CD4-positive, alpha-beta T cell treated with Interleukin-15 for 1 hour (primary cell): ENCODE data around the gene TFCP2.
"Not testable (repeated sequence)": the region's sequence is repeated elsewhere in the genome, so short reads cannot be mapped to it uniquely, and the experiment has no call there.

Experiments
- DNase-seq: peaks from one replicate; pipeline ENCODE4 v3.0.0-alpha.2; 2020

The TFCP2 gene

DNA sequence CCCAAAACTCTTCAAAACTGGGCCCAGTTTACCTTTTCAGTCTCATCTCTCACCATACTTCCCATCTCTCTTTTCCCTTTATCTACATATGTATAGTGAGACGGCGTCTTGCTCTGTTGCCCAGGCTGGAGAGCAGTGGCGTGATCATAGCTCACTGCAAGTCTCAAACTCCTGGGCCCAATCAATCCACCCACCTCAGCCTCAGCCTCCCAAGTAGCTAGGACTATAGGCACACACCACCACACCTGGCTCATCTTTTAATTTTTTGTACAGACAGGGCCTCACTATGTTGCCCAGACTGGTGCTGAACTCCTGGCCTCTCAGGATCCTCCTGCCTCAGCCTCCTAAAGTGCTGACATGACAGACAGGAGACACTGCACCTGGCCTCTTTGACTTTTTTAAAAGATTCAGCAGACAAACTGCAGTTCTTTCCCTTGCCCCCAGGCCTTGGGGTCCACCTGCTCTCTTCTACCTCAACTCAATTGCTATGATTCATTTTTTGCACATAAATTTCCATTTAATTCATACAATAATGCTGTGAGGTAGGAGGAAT lies 33.6 kb downstream of the TFCP2 start:
- no peak for DNase-seq

DNA sequence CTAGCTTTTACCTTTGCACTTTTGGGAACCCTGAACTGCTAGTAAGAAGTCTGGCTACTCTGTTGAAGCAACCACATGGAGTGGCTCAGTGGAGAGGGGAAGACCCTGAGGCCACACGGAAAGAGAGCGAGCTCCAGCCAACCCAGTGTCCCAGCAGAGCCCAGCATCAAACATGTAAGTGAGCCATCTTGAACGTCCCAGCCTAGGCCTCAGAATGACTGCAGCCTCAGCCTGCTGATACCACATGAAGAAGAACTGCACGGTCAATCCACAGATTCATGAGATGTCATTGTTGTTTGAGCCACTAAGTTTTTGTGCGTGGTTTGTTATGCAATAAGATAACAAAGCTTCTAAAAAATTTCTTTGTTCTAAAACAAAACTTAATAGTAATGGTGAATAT lies 40.2 kb downstream of the TFCP2 start:
- DNase-seq: no peak

DNA sequence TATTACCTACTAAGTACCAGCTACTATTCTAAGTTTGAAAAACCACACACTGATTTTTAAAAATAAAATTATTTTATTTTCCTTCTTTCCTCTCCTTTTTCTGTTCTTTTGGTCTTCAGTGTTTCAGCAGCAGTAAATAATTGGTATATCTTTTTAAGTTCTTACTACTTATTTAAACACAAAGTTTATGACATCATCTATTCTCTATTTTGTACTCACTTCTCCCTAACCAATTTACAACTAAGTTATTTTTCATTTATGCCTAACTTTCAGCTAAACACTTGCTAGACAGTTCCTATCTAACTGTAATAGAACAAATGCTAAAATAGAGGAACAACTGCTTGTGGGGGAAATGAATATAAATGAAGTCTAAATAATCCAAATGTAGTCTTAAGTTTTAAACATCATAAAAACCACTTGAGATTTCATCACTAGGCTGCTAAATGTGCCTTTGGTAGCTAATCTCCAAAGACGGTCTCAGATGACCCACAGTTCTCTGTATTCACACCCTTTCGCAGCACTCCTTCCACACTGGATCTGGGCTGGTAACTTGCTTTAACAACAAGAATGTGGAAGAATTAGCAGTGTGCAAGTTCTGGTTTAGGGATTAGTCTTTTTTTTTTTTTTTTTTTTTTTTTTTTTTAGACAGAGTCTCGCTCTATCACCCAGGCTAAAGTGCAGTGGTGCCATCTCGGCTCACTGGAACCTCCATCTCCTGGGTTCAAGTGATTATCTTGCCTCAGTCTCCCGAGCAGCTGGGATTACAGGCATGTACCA lies 41.0 kb downstream of the TFCP2 start:
- DNase-seq: no peak

DNA sequence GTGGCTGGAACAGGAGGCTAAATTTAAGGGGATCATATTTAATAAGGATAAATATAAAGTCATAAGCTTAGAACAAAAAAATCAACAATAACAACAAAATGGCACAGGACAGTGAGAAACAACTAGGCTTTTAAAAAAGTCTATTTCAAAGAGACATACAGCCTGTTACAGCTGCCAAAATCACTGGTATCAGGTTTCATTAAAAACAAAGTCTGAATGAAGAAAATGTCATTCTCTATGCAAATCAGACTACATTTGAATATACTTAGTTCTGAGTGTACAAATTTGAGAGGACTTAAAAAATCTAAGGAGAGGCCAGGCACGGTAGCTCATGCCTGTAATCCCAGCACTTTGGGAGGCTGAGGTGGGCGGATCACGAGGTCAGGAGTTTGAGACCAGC lies 44.0 kb downstream of the TFCP2 start:
- no peak for DNase-seq

DNA sequence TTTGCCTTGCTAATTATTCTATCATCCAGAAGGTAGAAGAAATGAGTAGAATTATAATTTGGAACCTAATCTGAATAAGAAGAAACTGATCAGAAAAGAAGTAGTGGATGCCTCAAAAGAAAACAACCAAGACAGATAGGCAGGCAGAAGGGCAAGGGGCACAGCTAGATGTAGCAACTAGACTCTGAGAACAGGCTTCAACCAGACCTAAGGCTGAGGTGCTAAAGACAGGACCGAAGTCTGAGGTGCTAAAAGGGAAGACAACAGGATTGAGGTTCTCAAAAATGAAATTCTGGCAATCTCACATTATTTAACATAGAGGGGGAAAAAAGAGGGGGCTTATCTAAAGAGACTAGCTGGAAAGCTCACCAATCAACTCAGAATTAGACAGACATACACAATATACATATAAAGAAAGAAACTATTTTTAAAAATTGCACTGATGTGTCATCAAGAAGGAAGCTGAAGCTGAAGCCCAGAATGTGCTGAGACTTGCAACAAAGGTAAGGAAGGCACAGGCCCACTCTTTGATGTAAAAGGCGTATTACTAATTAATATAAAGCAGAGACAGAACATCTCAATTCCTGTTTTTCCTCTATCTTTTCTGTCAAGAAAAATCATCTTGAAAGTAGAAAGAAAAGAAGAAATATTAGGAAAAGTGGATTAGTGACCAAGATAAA lies 45.7 kb downstream of the TFCP2 start:
- DNase-seq: no peak

DNA sequence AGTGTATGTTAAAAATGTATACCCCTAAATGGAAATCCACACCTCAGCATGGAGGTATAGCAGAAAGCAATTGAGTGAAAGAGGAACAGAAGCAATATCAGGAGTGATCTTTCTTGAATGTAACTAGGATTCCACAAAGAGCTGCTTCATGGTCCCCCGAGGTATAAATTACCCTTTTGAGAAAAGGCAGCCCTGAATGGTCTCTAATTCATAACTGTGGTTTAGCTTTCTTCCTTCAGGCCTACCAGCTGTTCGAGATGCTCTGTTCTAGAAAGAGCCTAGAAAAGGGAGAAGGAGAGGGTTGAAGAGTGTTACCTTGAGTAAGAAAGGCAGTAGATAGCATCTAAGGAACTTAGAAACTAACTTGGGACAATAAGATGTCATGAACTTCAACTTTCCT lies 46.6 kb downstream of the TFCP2 start:
- no peak for DNase-seq

DNA sequence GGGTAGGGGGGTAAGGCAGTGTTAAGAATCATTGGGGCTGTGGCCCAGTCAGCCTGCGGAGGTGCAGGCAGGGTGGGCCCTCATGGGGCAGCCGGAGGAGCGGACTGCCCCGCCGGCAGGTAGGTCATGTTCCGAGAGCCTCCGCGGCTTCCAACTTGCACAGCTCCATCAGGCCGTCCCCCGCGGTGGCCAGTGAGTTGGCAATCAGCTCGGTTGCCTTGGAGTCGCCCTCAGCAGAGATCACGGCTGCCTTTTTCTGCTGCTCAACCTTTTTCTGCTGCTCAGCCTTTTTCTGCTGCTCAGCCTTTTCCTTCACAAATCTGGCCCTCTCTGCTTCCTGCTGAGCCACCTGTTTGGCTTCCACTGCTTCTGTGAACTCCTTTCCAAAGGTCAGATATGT lies 48.4 kb downstream of the TFCP2 start:
- no peak for DNase-seq

DNA sequence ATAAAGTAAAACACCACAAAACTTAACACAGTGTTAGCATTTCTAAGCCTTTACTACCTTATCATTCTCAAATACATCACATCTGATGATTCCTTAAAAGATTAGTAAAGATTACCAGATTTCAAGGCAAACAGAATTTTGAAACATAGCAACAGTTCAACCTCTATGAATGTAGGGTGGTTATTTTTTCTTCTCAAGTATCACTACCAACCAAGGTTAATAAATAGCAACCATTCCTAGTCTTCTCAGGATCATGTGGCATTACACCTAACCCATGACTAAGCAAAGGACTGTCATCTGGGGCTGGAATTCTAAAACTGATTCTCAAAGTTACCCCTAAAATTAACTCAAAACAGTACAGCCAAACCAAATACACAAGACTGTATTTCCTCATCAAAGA lies 50.1 kb downstream of the TFCP2 start:
- DNase-seq: no peak

DNA sequence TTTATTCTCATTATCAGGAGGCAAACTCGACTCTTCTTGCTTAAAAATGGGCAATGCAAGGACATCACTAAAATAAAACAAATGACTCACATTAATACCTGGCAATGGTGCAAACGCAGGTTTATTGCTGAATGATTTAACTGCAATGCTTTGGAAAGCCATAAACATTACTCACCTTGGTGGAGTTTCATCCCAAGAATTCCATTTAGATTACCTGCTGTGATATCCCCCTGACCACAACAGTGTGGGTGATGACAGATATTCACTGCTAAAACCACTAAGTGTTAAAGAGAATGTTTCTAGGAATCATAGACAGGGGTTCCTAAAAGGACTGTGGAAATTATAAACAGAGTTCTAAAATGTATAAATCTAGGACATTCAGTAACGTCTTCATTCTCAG lies 54.2 kb downstream of the TFCP2 start:
- no peak for DNase-seq

DNA sequence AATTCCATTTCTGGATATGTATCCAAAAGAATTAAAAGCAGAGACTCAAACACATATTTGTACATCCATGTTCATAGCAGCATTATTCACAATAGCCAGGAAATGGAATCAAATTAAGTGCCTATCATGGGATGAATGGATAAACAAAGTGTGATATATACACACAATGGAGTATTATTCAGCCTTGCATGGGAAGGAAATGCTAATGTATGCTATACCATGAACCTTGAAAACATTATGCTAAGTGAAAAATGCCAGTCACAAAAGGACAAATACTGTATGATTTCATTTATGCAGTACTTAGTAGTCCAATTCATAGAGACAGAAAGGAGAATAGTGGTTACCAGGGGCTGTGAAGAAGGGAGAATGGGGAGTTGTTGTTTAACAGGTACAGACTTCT lies 57.4 kb downstream of the TFCP2 start:
- no peak for DNase-seq

DNA sequence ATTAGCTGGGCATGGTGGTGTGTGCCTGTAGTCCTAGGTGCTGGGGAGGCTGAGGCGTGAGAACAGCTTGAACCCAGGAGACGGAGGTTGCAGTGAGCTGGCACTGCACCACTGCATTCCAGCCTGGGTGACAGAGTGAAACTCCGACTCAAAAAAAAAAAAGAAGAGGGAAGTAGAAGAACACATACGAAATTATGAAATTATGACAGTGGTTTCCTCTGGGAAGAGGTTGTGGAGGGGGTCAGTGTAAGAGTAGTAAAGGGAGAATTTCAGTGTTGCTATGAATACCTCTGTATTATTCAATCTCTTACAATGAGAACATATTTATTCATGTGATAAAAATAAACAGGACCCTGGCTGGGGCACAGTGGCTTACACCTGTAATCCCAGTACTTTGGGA lies 64.8 kb downstream of the TFCP2 start:
- no peak for DNase-seq

DNA sequence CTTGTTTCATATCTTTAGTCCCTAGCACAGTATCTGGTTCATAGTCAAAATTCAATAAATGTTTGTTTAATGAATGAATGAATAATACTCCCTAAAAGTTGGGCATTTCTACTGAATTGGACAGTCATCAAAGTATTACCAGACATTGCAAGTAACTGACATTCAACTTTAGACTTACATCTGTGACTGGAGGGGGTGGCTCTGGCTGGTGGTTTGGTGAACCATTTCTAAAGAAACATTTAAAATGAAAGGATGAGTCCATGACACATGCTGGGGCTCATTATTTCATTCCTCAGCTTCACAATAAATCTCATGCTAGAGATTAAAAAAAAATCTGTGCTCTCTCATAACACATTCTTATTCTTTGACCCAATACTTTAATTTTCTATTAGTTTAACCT lies 69.0 kb downstream of the TFCP2 start:
- no peak for DNase-seq

DNA sequence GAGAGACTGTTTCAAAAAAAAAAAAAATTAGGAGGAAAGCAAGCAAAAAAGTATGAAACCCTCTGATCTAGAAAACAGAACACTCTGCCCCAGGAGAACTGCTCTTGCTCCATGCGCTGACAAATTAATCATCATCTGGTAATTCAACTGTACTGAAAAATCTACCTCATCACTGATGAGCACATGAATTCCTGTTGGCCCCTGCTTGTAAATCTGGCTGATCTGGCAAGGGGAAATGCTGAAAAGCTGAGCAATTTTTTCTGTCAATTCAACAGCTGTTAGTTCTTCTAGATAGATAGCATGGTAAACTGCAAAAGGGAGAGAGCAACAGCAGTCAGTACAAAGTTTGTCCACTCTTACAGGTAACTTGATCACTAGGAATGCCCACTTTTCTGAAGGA lies 74.3 kb downstream of the TFCP2 start:
- no peak for DNase-seq

DNA sequence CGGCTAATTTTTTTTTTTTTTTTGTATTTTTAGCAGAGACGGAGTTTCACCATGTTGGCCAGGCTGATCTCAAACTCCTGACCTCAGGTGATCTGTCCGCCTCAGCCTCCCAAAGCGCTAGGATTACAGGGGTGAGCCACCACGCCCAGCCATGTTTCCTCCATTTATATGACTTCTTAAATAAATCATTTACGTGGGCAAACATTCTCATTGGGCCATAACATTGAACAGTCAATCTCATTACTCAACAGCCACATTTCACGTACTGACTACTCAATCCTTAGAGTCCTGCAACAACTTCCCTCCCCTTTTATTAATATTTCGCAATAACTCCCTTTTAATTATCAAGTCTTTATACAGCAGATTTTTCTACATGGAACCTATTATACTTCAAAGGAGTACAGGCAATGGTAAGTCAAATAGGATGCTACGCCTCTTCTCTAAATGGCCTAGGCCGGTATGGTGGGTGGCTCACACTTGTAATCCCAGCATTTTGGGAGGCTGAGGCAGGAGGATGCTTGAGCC lies 82.2 kb downstream of the TFCP2 start:
- DNase-seq: no peak

DNA sequence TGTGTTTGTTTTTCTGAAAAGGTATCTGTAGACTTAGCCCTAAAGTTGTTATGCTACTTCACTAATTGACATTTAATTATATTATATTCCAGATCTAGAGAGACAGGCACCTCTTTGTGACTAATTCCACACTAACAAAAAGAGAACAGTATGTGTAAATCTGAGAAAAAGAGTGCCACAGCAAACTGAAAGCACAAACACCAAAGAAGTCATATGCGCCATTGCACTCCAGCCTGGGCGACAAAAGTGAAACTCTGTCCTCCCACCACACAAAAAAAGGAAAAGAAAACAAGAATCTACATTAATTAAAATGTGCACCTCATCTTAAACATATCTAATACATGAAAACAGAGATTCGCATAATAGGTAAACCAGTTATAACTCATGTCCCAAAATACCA lies 85.1 kb downstream of the TFCP2 start:
- no peak for DNase-seq

DNA sequence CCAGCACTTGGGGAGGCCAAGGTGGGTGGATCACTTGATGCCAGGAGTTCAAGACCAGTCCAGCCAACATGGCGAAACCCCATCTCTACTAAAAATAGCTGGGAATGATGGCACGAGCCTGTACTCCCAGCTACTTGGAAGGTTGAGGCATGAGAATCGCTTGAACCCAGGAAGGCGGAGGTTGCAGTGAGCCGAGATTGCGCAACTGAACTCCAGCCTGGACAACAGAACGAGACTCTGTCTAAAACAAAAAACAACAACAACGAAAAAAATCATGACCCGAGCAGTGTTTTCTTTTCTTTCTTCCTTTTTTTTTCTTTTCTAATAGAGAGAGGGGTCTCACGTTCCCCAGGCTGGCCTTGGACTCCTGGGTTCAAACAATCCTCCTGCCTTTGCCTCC lies 86.0 kb downstream of the TFCP2 start:
- DNase-seq: no peak

DNA sequence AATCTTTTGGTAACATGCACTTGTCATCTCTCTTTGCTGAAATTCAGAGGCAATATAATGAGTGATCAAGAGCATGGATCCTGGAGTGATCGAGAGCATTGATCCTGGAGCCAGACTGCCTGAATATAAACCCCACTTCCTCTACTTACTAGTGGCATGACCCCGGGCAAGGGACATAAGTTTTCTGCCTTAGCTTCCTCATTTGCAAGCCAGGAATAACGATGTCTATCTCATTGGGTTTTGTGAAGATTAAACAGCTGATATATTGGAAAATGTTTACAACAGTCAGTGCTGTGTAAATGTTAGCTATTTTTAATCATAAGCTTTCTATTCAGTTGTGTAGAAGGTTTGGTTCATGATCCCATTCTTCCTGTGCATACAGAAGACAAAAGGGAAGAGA lies 87.2 kb downstream of the TFCP2 start:
- no peak for DNase-seq

DNA sequence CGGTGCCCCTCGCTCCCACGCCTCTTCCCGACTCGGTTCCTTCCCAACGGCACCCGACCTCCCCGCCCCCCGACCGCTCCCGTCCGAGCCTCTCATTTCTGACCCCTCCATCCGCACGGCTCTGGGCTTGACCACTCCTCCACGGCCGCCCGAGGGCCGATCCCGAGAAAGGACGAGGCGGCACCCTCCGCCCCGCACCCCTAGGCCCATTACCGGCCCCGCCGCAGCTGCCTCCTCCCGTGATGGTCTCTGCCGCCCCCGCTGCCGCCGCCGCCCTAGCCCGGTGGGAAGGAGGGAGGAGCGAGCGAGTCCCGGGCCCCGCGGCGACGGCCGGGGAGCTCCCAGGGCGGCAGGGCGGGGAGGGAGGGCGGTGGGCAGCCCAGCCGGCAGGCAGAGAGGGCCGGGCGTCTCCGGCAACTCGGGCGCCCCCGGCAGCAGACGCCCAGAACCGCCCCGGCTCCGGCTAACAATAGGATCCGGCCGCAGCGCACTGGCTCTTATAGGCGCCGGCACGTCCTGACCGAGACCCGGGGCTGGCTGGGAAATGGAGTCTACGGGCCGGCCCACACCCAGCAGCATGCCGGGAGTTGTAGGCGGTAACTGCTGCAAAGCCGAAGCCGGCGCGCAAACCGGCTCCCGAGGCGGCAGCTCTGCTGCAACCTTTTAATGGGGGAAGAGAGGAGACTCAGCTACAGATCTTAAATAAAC lies 89.7 kb downstream of the TFCP2 start, which contains the start of gene CSRNP2:
CSRNP2 (minus strand) TSS at position 471 of the 708 bp plus-strand sequence. CDS start 7,035 bp downstream, outside the sequence.
- peak; percentile 96 for DNase-seq

DNA sequence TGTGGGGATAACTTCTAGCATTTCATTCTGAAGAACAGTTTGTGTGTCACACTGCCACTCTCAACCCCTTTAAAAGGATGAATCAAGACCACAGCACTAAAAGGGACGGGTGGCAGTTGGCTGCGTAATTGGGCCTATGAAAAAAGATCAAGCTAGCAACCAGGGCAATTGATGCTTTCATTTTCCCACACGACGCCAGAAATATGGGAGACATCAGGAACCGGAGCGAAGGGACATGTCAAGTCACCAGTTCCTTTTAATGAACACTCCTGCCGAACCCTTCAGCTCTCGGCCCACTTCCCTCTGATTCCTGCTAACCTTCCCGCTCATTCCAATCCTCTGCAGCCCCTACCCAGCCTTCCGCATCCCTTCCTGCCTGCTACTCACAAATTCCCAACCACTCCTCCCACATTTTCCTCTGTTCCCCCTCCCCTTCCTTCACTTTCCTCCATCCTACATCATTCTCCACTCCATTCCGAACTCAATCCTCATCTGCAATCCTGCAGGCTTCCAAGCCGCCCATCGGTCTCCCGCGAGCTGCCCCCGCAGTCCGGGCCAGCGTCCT lies 90.3 kb downstream of the TFCP2 start:
- no peak for DNase-seq

DNA sequence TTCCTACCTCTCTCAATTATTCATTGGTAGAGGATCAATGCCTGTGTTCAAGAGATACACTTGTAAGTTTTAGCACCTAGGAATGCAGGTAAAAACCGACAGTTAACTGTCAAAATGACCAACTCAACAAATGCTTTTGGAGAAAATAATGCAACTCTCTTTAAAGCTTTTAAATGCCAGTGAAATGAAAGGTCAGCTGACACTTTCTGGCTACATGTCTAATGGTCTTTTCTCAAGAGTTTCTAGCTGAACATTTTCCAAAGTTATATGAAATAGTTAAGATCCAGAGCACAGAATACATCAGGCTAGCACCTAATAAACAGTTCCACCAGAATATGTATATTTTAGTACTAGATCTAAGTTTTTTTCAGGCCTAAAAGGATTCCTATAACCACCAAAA lies 91.5 kb downstream of the TFCP2 start:
- no peak for DNase-seq

DNA sequence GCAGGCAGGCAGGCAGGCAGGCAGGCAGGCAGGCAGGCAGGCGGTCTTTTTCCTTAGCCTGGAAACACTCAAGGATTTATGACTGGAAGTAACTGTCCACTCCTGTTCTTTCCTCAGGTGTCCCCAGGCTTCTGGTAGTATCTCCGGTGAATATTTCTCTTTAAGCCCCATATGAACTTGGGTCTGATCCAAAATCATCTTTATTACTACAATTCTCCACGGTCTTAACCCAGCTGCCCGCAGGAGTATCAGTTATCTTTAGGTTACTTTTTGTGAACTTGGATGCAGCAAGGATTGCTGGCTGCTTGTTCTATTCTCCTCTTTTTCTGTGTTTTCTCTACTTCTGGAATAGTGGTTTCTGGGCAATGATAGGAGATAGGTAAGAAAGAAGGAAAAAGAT lies 92.8 kb downstream of the TFCP2 start:
- no peak for DNase-seq

DNA sequence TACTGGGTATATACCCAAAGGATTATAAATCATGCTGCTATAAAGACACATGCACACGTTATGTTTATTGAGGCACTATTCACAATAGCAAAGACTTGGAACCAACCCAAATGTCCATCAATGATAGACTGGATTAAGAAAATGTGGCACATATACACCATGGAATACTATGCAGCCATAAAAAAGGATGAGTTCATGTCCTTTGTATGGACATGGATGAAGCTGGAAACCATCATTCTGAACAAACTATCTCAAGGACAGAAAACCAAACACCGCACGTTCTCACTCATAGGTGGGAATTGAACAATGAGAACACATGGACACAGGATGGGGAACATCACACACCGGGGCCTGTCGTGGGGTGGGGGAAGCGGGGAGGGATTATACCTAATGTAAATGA lies 94.1 kb downstream of the TFCP2 start:
- not testable (repeated sequence) for DNase-seq

DNA sequence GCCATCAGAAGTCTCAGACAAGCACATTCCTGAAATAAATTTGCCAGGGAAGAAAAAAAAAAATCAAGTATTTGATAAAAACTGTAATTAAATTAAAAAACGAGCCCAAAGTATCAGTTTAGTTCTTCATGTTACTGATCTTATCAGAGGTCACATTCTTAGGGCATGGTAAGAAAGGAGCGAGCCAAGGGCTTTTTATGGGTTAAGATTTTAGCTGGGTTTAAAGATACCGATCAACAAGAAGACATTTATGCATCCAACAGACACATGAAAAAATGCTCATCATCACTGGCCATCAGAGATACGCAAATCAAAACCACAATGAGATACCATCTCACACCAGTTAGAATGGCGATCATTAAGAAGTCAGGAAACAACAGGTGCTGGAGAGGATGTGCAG lies 94.6 kb downstream of the TFCP2 start:
- DNase-seq: not testable (repeated sequence)
